HG02870 (cell line): ENCODE data around the gene BCAR3.

Experiments
- ATAC-seq: cut with Tn5 transposase; IDR thresholded peaks from one replicate; pipeline ENCODE4 v1.9.1; 2021; ENCODE audit warnings: mild to moderate bottlenecking, moderate library complexity; ENCODE audit not compliant: unreplicated experiment

BCAR3 gene

DNA sequence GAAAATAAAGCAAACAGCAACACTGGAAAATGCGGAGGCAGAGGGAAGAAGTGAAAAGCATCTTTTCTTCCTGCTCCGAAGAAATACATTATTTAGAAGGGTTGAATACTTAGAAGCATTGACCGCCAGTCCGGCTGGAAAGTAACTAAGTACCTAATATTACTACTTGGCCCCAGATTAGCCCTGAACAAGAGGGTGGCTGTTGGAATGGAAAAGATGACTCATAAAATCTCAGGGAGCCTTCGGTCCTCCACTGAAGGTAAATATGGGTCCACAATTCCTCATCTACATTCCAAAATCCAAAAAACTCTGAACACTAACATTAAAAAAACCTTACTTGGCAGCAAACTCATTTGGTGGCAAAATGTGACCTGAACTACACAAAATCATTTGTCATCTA is 40.1 kb downstream of the BCAR3 start:
- ATAC-seq: no peak

- ATAC-seq: no peak
Observed at GRCh38 chr1:93640656-93641440, 40.8 kb downstream of the BCAR3 start.

DNA sequence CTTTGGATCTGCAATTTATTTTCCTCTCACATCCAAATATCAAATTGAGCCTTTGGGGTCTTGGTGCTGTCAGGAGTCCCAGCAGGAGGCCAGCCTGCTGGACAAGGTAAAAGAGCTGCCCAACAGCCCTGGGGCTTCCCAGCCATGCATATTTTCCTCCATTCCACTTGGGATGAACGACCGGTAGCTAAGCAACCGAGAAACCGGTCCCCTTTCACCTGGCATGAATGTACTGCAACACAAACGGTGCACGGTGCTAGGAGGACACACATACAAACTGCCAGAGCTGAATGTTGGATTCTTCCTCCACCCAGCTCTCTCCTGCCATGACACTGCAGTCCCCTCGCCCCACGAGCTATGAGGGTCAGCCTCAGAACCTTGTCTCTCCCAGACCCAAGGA is 42.7 kb downstream of the BCAR3 start:
- no peak for ATAC-seq

- no peak for ATAC-seq
Observed at GRCh38 chr1:93638307-93638847, 43.3 kb downstream of the BCAR3 start.

DNA sequence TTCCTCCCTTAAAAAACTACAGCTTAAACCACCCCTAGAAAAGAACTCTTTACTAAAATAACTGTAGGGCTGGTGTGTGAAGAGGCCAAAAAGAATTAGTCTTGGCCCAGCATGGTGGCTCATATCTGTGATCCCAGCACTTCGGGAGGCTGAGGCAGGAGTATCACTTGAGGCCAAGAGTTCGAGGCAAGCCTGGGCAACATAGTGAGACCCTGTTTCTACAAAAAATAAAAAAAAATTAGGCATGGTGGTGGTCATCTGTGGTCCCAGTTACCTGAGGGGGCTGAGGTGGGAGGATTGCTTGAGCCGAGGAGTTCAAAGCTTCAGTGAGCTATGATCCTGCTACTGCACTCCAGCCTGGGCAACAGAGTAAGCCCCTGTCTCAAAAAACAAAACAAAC is 44.9 kb downstream of the BCAR3 start:
- ATAC-seq: no peak

GRCh38 chr1:93635614-93636543 is 45.8 kb downstream of the BCAR3 start:
- no peak for ATAC-seq

DNA sequence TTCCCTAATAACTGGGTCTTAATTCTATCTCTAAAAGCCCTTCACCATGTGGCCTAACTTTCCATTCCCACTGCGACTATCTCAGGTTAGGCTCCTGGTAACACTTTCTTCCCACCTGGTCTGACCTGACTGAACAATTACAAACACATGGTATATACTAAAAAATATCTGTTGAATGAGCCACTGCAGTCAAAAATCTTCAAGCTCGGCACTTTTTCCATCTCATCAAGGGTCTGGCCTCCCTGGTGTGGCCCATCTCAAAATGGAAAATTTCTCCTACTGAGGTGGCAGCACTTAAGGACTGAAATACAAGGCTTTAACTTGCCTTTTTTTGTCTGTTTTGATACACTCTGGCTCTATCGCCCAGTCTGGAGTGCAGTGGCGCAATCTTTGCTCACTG is 48.3 kb downstream of the BCAR3 start:
- no peak for ATAC-seq

DNA sequence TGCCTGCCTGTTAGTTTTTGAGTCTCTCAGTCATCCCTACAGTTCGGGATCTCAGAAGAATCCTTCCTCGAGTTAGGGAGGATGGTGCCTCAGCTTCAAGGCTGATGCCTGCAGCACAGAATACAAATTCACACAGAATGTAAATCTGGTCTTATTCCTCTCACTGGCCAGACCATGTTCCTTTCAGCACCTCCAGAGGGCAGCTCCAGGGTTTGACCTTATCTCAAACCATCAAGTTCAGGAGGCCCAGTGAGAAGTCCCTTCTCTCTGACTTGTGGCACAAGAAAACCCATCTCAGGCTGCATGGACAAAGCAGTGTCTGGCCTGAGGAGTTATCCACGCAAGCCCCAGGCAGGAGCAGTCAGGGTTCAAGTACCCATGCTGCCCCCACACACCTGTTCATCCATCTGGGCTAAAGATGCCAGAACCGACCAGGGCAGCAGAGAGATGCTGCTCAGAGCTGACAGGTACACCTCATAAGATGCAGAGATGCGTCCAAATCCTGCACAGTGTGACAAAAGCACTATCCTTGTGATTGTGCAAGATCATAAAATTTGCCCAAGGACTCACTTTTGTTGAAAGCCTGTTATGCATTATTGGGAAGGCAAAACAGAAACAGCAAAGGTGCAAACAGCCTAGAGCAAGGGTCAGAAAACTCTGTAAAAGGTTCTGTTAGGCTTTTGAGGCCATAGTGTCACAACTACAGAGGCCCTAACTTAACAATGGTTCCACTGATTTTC is 49.8 kb downstream of the BCAR3 start:
- no peak for ATAC-seq

DNA sequence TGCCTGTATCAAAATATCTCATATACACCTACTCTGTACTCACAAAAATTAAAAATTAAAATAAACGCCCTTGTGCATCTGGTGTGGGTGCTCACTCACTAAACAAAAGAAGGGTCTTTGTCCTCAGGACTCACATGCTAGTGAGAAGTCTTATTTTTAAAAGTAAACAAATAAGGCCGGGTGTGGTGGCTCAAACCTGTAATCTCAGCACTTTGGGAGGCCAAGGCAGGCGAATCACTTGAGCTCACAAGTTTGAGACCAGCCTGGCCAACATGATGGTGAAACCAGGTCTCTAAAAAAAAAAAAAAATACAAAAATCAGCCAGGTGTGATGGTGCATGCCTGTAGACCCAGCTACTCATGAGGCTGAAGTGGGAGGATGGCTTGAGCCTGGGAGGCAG is 51.5 kb downstream of the BCAR3 start:
- no peak for ATAC-seq

DNA sequence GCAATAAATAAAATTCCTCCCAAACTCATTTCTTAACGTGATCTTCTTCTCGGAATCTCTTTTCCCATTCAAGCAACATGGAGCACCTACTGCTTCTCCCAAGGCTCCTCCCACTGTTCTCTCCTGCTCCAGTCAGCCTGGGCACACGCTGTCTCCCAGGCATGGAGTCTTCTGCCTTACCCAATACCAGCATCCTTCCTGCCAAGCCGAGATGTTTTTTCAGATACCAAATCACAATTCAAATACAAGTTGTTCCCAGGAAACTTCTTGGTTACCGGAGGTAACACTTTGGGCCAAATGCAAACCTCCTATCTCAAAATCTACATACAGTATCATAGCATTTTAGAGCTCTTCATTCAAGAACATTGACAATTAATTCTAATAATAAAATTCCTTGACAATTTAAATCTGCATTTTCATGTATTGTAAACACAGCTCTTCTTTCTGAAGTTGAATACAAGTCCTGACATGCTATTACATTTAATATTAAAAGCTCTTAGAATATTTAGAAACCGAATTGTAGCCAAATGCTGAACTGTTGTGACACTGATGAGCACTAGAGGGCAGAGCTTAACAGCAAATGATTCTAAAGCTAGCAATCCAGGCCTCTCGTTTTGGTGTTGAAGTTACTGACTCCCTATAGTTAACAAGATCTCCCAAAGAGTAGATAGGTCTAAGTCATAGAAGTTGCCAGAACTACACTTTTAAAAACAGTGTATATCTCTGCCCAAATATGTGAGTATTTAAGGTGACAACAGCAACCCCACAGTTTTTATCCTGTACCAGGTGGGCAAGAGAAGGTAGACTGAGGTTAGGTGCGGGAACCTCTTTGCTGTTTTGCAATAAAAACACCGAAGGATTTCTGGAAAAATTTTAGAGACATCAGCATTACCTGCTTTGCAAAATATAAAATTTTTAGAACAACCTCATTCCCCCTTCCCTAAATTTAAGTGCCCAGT is 52.3 kb downstream of the BCAR3 start:
- ATAC-seq: peak; percentile 65

- no peak for ATAC-seq
Observed at GRCh38 chr1:93628681-93629080, 53.0 kb downstream of the BCAR3 start.

GRCh38 chr1:93625582-93626327 is 55.9 kb downstream of the BCAR3 start:
- no peak for ATAC-seq

DNA sequence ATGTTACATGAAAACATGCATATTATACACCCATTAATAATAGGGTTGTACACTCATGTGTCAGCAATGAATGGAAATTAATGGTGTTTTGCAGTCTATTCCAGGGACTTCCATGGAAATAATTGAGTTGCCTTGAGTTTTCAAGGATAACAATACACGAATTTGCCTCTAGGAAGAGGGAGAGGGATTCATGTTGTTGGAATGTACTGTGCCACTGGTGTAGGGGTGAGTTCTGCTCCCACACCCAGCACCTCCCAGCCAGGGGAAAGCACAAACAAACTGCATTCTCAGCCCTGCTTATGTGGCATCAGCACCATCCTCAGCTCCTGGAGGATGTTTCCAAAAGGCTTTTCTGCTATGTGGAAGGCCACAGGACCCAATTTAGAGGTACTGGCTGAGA is 57.8 kb downstream of the BCAR3 start:
- no peak for ATAC-seq

DNA sequence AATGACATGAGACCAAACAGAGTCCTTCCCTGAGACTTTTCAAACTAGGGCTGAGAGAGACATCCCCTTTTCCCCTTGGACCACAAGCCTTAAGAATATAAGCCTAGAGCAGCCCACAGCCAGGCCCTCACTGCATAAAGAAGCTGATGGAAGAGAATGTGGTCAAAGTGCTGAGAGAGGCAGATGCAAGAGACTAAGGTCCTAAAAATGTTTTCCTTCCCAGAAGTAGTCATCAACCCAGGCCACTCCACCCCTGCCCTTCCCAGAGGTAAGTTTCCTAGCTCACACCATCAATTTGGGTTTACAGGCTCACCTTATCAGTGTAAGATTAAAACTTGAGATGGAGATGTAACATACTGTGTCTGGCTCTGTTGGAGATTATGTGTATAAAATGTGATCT is 58.2 kb downstream of the BCAR3 start:
- ATAC-seq: no peak

- ATAC-seq: no peak
Observed at GRCh38 chr1:93621246-93621645, 60.4 kb downstream of the BCAR3 start.

DNA sequence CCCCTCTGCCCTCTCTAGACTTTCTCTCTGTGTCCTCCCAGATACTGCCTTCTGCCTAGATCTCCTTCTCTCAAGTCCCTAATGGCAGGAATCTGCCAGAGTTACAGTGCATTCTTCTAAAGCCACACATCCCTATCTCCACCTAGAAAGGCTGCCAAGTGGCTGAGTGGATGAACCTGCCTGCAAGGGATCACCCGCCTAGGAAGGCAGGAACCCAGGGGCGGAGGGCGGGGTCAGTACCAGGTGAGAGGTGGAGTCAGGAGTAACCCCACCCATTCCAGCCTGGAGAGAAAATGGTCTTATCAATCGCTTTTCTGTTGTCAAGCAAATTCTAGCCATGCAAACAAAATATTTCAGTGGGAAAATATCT is 60.8 kb downstream of the BCAR3 start:
- no peak for ATAC-seq

DNA sequence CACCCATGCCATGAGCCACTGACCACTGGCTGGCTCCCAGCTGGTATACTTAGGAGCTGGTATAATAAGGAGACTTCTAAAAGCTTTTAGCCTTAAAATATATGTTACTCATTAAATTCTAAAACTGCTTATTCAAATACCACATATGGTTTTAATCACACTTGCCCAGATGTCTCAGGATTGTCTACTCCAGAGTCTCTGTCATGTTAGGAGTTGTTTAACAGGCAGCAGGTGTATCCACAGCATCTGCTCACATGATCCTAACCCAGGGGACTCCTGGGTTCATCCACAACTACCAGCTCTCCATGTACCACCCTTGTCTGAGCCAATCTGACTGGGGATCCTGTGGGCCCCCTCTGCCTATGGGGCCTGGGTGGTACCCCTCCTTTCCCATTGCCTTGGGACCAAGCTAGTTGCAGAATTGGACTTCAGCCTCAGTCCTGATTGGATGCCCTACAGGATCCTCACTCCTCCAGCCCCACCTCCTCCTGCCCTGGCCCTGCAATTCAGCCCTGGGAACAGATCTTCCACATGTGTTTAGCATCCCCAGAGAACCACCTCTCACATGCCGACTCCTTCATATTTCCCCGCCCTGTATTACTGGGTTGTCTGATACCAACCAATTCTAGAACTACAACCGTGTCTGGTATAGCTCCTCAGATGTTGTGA is 61.3 kb downstream of the BCAR3 start:
- ATAC-seq: no peak

DNA sequence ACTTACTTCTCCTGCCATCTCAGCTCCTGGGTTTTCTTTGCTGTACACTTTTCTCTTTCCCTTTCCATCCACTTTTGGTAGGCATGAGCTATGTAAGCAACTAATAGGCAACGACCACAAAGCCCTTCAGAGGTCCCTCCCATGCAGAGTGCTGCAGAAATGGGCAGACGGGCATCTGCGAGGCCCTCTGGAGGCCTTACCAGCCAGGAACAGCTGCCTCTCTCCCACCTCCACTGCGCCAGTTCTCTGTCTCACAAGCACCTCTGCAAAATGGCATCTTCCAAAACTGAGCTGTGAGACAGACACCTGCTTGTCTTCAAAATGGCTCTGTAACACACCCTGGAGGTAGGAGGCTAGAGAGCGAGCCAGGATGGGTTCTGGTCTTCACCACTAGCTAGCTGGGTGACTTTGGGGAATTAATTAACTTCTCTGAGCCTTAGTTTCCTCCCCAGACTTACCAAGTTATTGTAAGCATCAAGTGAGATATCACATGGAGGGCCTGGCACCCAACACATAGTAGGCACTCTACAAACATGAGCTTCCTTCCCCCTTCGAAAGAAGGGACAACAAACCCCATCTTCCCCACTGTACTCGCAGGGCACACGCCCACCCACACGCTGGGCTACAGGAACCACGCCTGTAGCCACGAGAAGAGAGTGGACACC is 62.0 kb downstream of the BCAR3 start:
- ATAC-seq: no peak
